HEK293 (cell line): ENCODE data around the gene KCNK15.

Experiments
- AEBP2 ChIP-seq: fragments of 450-650 bp; formaldehyde crosslinking; IDR thresholded peaks from 2 replicates; pipeline ENCODE4 v1.5.1; 2016; ENCODE audit warnings: missing biosample characterization, missing genetic modification characterization, borderline replicate concordance
- GLI4 ChIP-seq: fragments of 450-650 bp; formaldehyde crosslinking; IDR thresholded peaks from 2 replicates; pipeline ENCODE4 v1.5.1; 2016; ENCODE audit warnings: missing biosample characterization, missing genetic modification characterization
- GLIS1 ChIP-seq: fragments of 450-650 bp; formaldehyde crosslinking; IDR thresholded peaks from 2 replicates; pipeline ENCODE4 v1.5.1; 2016; ENCODE audit warnings: missing biosample characterization, missing genetic modification characterization
- KLF9 ChIP-seq: fragments of 450-650 bp; formaldehyde crosslinking; IDR thresholded peaks from 2 replicates; pipeline ENCODE4 v1.5.1; 2016; ENCODE audit warnings: missing biosample characterization, missing genetic modification characterization, low read depth
- OSR2 ChIP-seq: fragments of 450-650 bp; formaldehyde crosslinking; IDR thresholded peaks from 2 replicates; pipeline ENCODE4 v1.5.1; 2016; ENCODE audit warnings: missing biosample characterization, missing genetic modification characterization
- RBAK ChIP-seq: fragments of 450-650 bp; formaldehyde crosslinking; IDR thresholded peaks from 2 replicates; pipeline ENCODE4 v1.5.1; 2016; ENCODE audit warnings: missing biosample characterization, missing genetic modification characterization
- REST ChIP-seq: fragments of 450-650 bp; formaldehyde crosslinking; IDR thresholded peaks from 2 replicates; pipeline ENCODE4 v1.5.1; 2016; ENCODE audit warnings: missing biosample characterization, missing genetic modification characterization
- SCRT1 ChIP-seq: fragments of 450-650 bp; formaldehyde crosslinking; IDR thresholded peaks from 2 replicates; pipeline ENCODE4 v1.5.1; 2016; ENCODE audit warnings: missing biosample characterization, missing genetic modification characterization, borderline replicate concordance
- TCF7L2 ChIP-seq: IDR thresholded peaks from 2 replicates; pipeline ENCODE4 v1.6.1; 2011; ENCODE audit warnings: low read depth, mild to moderate bottlenecking, inconsistent platforms, low read length, moderate library complexity, borderline replicate concordance
- ZBTB20 ChIP-seq: fragments of 450-650 bp; formaldehyde crosslinking; IDR thresholded peaks from 2 replicates; pipeline ENCODE4 v1.5.1; 2016; ENCODE audit warnings: missing biosample characterization, missing genetic modification characterization
- ZBTB6 ChIP-seq: fragments of 450-650 bp; formaldehyde crosslinking; IDR thresholded peaks from 2 replicates; pipeline ENCODE4 v1.5.1; 2017; ENCODE audit warnings: missing biosample characterization, missing genetic modification characterization
- ZFHX2 ChIP-seq: fragments of 450-650 bp; formaldehyde crosslinking; conservative IDR thresholded peaks from 2 replicates; pipeline ENCODE4 v1.5.1; 2016; ENCODE audit warnings: missing biosample characterization, missing genetic modification characterization
- ZFP41 ChIP-seq: fragments of 450-650 bp; formaldehyde crosslinking; IDR thresholded peaks from 2 replicates; pipeline ENCODE4 v1.5.1; 2016; ENCODE audit warnings: missing biosample characterization, missing genetic modification characterization, borderline replicate concordance
- ZNF10 ChIP-seq: fragments of 450-650 bp; formaldehyde crosslinking; IDR thresholded peaks from 2 replicates; pipeline ENCODE4 v1.5.1; 2017; ENCODE audit warnings: missing biosample characterization, missing genetic modification characterization
- ZNF140 ChIP-seq: fragments of 450-650 bp; formaldehyde crosslinking; IDR thresholded peaks from 2 replicates; pipeline ENCODE4 v1.5.1; 2016; ENCODE audit warnings: missing biosample characterization, missing genetic modification characterization
- ZNF146 ChIP-seq: fragments of 450-650 bp; formaldehyde crosslinking; IDR thresholded peaks from 2 replicates; pipeline ENCODE4 v1.5.1; 2016; ENCODE audit warnings: missing biosample characterization, missing genetic modification characterization
- ZNF155 ChIP-seq: fragments of 450-650 bp; formaldehyde crosslinking; IDR thresholded peaks from 2 replicates; pipeline ENCODE4 v1.5.1; 2016; ENCODE audit warnings: missing biosample characterization, missing genetic modification characterization
- ZNF175 ChIP-seq: fragments of 450-650 bp; formaldehyde crosslinking; IDR thresholded peaks from 2 replicates; pipeline ENCODE4 v1.5.1; 2016; ENCODE audit warnings: missing biosample characterization, missing genetic modification characterization
- ZNF202 ChIP-seq: fragments of 450-650 bp; formaldehyde crosslinking; IDR thresholded peaks from 2 replicates; pipeline ENCODE4 v1.5.1; 2016; ENCODE audit warnings: missing biosample characterization, missing genetic modification characterization, borderline replicate concordance
- ZNF221 ChIP-seq: fragments of 450-650 bp; formaldehyde crosslinking; IDR thresholded peaks from 2 replicates; pipeline ENCODE4 v1.5.1; 2017; ENCODE audit warnings: missing biosample characterization, missing genetic modification characterization, borderline replicate concordance
- ZNF23 ChIP-seq: fragments of 450-650 bp; formaldehyde crosslinking; IDR thresholded peaks from 2 replicates; pipeline ENCODE4 v1.5.1; 2016; ENCODE audit warnings: missing biosample characterization, missing genetic modification characterization, borderline replicate concordance
- ZNF302 ChIP-seq: fragments of 450-650 bp; formaldehyde crosslinking; IDR thresholded peaks from 2 replicates; pipeline ENCODE4 v1.5.1; 2016; ENCODE audit warnings: missing biosample characterization, missing genetic modification characterization, low read depth
- ZNF404 ChIP-seq: fragments of 450-650 bp; formaldehyde crosslinking; IDR thresholded peaks from 2 replicates; pipeline ENCODE4 v1.5.1; 2017; ENCODE audit warnings: missing biosample characterization, missing genetic modification characterization
- ZNF48 ChIP-seq: fragments of 450-650 bp; formaldehyde crosslinking; IDR thresholded peaks from 2 replicates; pipeline ENCODE4 v1.5.1; 2016; ENCODE audit warnings: missing biosample characterization, missing genetic modification characterization
- ZNF530 ChIP-seq: fragments of 450-650 bp; formaldehyde crosslinking; IDR thresholded peaks from 2 replicates; pipeline ENCODE4 v1.5.1; 2016; ENCODE audit warnings: low read depth, missing biosample characterization, missing genetic modification characterization
- ZNF560 ChIP-seq: fragments of 450-650 bp; formaldehyde crosslinking; IDR thresholded peaks from 2 replicates; pipeline ENCODE4 v1.5.1; 2017; ENCODE audit warnings: missing biosample characterization, missing genetic modification characterization, borderline replicate concordance
- ZNF600 ChIP-seq: fragments of 450-650 bp; formaldehyde crosslinking; IDR thresholded peaks from 2 replicates; pipeline ENCODE4 v1.5.1; 2016; ENCODE audit warnings: missing biosample characterization, missing genetic modification characterization
- ZNF624 ChIP-seq: fragments of 450-650 bp; formaldehyde crosslinking; IDR thresholded peaks from 2 replicates; pipeline ENCODE4 v1.5.1; 2017; ENCODE audit warnings: missing biosample characterization, missing genetic modification characterization
- ZNF654 ChIP-seq: fragments of 450-650 bp; formaldehyde crosslinking; IDR thresholded peaks from 2 replicates; pipeline ENCODE4 v1.5.1; 2016; ENCODE audit warnings: low read depth, missing biosample characterization, missing genetic modification characterization
- ZNF660 ChIP-seq: fragments of 450-650 bp; IDR thresholded peaks from 2 replicates; pipeline ENCODE4 v1.5.1; 2018; ENCODE audit warnings: missing biosample characterization, mild to moderate bottlenecking, missing genetic modification characterization
- ZNF701 ChIP-seq: fragments of 450-650 bp; formaldehyde crosslinking; IDR thresholded peaks from 2 replicates; pipeline ENCODE4 v1.5.1; 2016; ENCODE audit warnings: missing biosample characterization, missing genetic modification characterization
- ZNF704 ChIP-seq: fragments of 450-650 bp; formaldehyde crosslinking; IDR thresholded peaks from 2 replicates; pipeline ENCODE4 v1.5.1; 2016; ENCODE audit warnings: missing biosample characterization, missing genetic modification characterization
- ZNF776 ChIP-seq: fragments of 450-650 bp; formaldehyde crosslinking; IDR thresholded peaks from 2 replicates; pipeline ENCODE4 v1.5.0; 2017; ENCODE audit warnings: missing biosample characterization, missing genetic modification characterization, borderline replicate concordance

KCNK15 gene

GRCh38 chr20:44747166-44748004 is 1.7 kb downstream of the KCNK15 start (continued):
- TF ChIP-seq ZNF560 (tag by site-specific recombination) (no peak), ZNF624 (tag by site-specific recombination) (no peak), AEBP2 (no peak), ZBTB20 (tag by site-specific recombination) (no peak), ZFP41 (tag by site-specific recombination) (no peak), SCRT1 (tag by site-specific recombination) (no peak), ZNF302 (tag by site-specific recombination) (0 out of 2 replicates have a peak, but pooled peaks have one; percentile 41), ZNF654 (peak; percentile 81), ZNF10 (tag by site-specific recombination) (no peak), ZNF202 (tag by site-specific recombination) (no peak), ZNF48 (tag by site-specific recombination) (no peak), TCF7L2 (no peak), ZNF600 (tag by site-specific recombination) (no peak; the same call in 1 of the 2 replicates), ZNF175 (tag by site-specific recombination) (no peak), ZNF221 (no peak), ZNF404 (tag by site-specific recombination) (no peak), OSR2 (no peak), ZNF660 (tag by site-specific recombination) (peak; percentile 20; the same call in 1 of the 2 replicates), GLIS1 (peak; percentile 53; the same call in 1 of the 2 replicates), KLF9 (no peak), ZNF701 (no peak), REST (tag by site-specific recombination) (no peak), ZBTB6 (tag by site-specific recombination) (no peak; the same call in 1 of the 2 replicates), GLI4 (tag by site-specific recombination) (no peak), ZFHX2 (tag by site-specific recombination) (no peak), ZNF23 (tag by site-specific recombination) (no peak), RBAK (tag by site-specific recombination) (no peak), ZNF776 (tag by site-specific recombination) (no peak), ZNF704 (tag by site-specific recombination) (no peak), ZNF530 (tag by site-specific recombination) (no peak), ZNF155 (no peak), ZNF140 (tag by site-specific recombination) (no peak), ZNF146 (tag by site-specific recombination) (no peak)
